Cardiac fibroblast (primary cell): ENCODE results near the gene MCF2L2.
"Not testable (repeated sequence)": the region's sequence is repeated elsewhere in the genome, so short reads cannot be mapped to it uniquely, and the experiment has no call there.

Source experiments
- DNase-seq, 2 donors: peaks; one replicate each; pipeline versions ENCODE4 v3.0.0 to v3.0.0-alpha.2; 2010; ENCODE audit warnings: low read depth in 2 of 2
- H3K4me3 ChIP-seq, 2 donors: replicated peaks in 1 of 2; 1 replicate in 1 of 2; 2 replicates in 1 of 2; pipeline ENCODE4 v1.5.1; 2011; ENCODE audit warnings: low read depth in 2 of 2, low read length in 2 of 2, mild to moderate bottlenecking in 2 of 2, moderate library complexity in 1 of 2
- CTCF ChIP-seq: IDR thresholded peaks from one replicate; pipeline ENCODE4 v1.5.1; 2011; ENCODE audit warnings: low read depth, mild to moderate bottlenecking, low read length, inconsistent platforms

MCF2L2 gene

GRCh38 chr3:183468424-183468823, 40.0 kb upstream of the MCF2L2 start:
- peak in 1 of 2 donors; percentile 14 for DNase-seq
- no peak for TF ChIP-seq CTCF
- no peak overlapping the region for H3K4me3 ChIP-seq

GRCh38 chr3:183466575-183466974, 38.2 kb upstream of the MCF2L2 start:
- DNase-seq: no peak
- no peak for TF ChIP-seq CTCF
- H3K4me3 ChIP-seq: no peak overlapping the region

GRCh38 chr3:183465710-183466109, 37.3 kb upstream of the MCF2L2 start:
- H3K4me3 ChIP-seq, DNase-seq: not testable (repeated sequence)

GRCh38 chr3:183464480-183464879, 36.1 kb upstream of the MCF2L2 start:
- no peak for TF ChIP-seq CTCF
- DNase-seq: no peak
- H3K4me3 ChIP-seq: no peak overlapping the region

- H3K4me3 ChIP-seq: no peak overlapping the region
- peak; percentile 15 to 20 for DNase-seq
- no peak for TF ChIP-seq CTCF
Observed at GRCh38 chr3:183460081-183461055, 31.9 kb upstream of the MCF2L2 start.

GRCh38 chr3:183455089-183455488, 26.7 kb upstream of the MCF2L2 start:
- peak; percentile 21 to 82 for DNase-seq
- H3K4me3 ChIP-seq: no peak overlapping the region

More at GRCh38 chr3:183455089-183455488, 26.7 kb upstream of the MCF2L2 start:
- no peak for TF ChIP-seq CTCF
